Measurements from ENCODE around the gene EIF5A. TPM values are rescaled to one million over a fixed set of nuclear protein-coding genes. Genes with fewer than 3 reads are reported as not detected.

EIF5A gene
- total RNA-seq, 1 donor, result 436 TPM

- H2AFZ ChIP-seq (ENCODE audit: low read length), result peak overlapping the region; percentile 88
- no peak for TF ChIP-seq CTCF (IDR thresholded peaks at IDR 0.05; ENCODE audit: extremely low read depth, low read depth, low read length)
- peaks cover 19% of the 10 kb centered on the region for H3K4me1 ChIP-seq (ENCODE audit: insufficient read depth, low read length)
- H3K9me3 ChIP-seq (ENCODE audit: low read depth, low read length), result no peaks in the 10 kb centered on the region
- H3K4me2 ChIP-seq (ENCODE audit: insufficient read depth, low read length), result peak overlapping the region; percentile 47
- no peaks in the 10 kb centered on the region for H4K20me1 ChIP-seq (ENCODE audit: insufficient read depth, low read length)
- peaks cover 15% of the 10 kb centered on the region for H3K27me3 ChIP-seq (ENCODE audit: insufficient read depth, low read length)
- H3K27ac ChIP-seq (ENCODE audit: low read depth, low read length), result no peak overlapping the region
- peak; percentile 80 for DNase-seq (ENCODE audit: insufficient read length, low spot score, missing footprints)
- H3K4me3 ChIP-seq (ENCODE audit: insufficient read depth, low read length), result peak overlapping the region; percentile 36
- peaks cover 12% of the 10 kb centered on the region for H3K36me3 ChIP-seq (ENCODE audit: insufficient read depth, low read length)
- no peaks in the 10 kb centered on the region for H3K79me2 ChIP-seq (ENCODE audit: insufficient read depth, low read length)
Measured at GRCh38 chr17:7262935-7263800, 44.3 kb upstream of the EIF5A start.

- Histone ChIP-seq H3K4me1 (ENCODE audit: insufficient read depth, low read length) (peaks cover 18% of the 10 kb centered on the region), H3K36me3 (ENCODE audit: insufficient read depth, low read length) (peaks cover 9% of the 10 kb centered on the region), H3K27ac (ENCODE audit: low read depth, low read length) (no peak overlapping the region), H3K27me3 (ENCODE audit: insufficient read depth, low read length) (peaks cover 15% of the 10 kb centered on the region), H3K9me3 (ENCODE audit: low read depth, low read length) (no peaks in the 10 kb centered on the region), H3K79me2 (ENCODE audit: insufficient read depth, low read length) (no peaks in the 10 kb centered on the region), H2AFZ (ENCODE audit: low read length) (peak overlapping the region; percentile 88), H4K20me1 (ENCODE audit: insufficient read depth, low read length) (no peaks in the 10 kb centered on the region), H3K4me3 (ENCODE audit: insufficient read depth, low read length) (no peak overlapping the region), H3K4me2 (ENCODE audit: insufficient read depth, low read length) (no peak overlapping the region)
- no peak for TF ChIP-seq CTCF (IDR thresholded peaks at IDR 0.05; ENCODE audit: extremely low read depth, low read depth, low read length)
- DNase-seq (ENCODE audit: insufficient read length, low spot score, missing footprints), result no peak
Measured at GRCh38 chr17:7263801-7264078, 43.7 kb upstream of the EIF5A start.

- no peak overlapping the region for H3K27ac ChIP-seq (ENCODE audit: low read depth, low read length)
- no peak overlapping the region for H3K4me3 ChIP-seq (ENCODE audit: insufficient read depth, low read length)
- H3K36me3 ChIP-seq (ENCODE audit: insufficient read depth, low read length), result no peaks in the 10 kb centered on the region
- TF ChIP-seq CTCF (IDR thresholded peaks at IDR 0.05; ENCODE audit: extremely low read depth, low read depth, low read length), result no peak
- peaks cover 12% of the 10 kb centered on the region for H3K27me3 ChIP-seq (ENCODE audit: insufficient read depth, low read length)
- DNase-seq (ENCODE audit: insufficient read length, low spot score, missing footprints), result no peak
- peaks cover 12% of the 10 kb centered on the region for H3K4me1 ChIP-seq (ENCODE audit: insufficient read depth, low read length)
- no peaks in the 10 kb centered on the region for H3K9me3 ChIP-seq (ENCODE audit: low read depth, low read length)
- no peaks in the 10 kb centered on the region for H4K20me1 ChIP-seq (ENCODE audit: insufficient read depth, low read length)
- no peaks in the 10 kb centered on the region for H3K79me2 ChIP-seq (ENCODE audit: insufficient read depth, low read length)
- no peak overlapping the region for H2AFZ ChIP-seq (ENCODE audit: low read length)
- no peak overlapping the region for H3K4me2 ChIP-seq (ENCODE audit: insufficient read depth, low read length)
Measured at GRCh38 chr17:7266784-7267183, 40.6 kb upstream of the EIF5A start.

GRCh38 chr17:7279448-7279847, 28.0 kb upstream of the EIF5A start:
- H3K4me3 ChIP-seq (ENCODE audit: insufficient read depth, low read length), result no peak overlapping the region
- no peak for TF ChIP-seq CTCF (IDR thresholded peaks at IDR 0.05; ENCODE audit: extremely low read depth, low read depth, low read length)
- H3K27me3 ChIP-seq (ENCODE audit: insufficient read depth, low read length), result peaks cover 30% of the 10 kb centered on the region
- H3K27ac ChIP-seq (ENCODE audit: low read depth, low read length), result no peak overlapping the region
- H3K79me2 ChIP-seq (ENCODE audit: insufficient read depth, low read length), result no peaks in the 10 kb centered on the region
- no peaks in the 10 kb centered on the region for H4K20me1 ChIP-seq (ENCODE audit: insufficient read depth, low read length)
- H2AFZ ChIP-seq (ENCODE audit: low read length), result no peak overlapping the region
- no peak for DNase-seq (ENCODE audit: insufficient read length, low spot score, missing footprints)
- H3K36me3 ChIP-seq (ENCODE audit: insufficient read depth, low read length), result no peaks in the 10 kb centered on the region
- peaks cover 9% of the 10 kb centered on the region for H3K4me1 ChIP-seq (ENCODE audit: insufficient read depth, low read length)
- H3K4me2 ChIP-seq (ENCODE audit: insufficient read depth, low read length), result no peak overlapping the region
- no peaks in the 10 kb centered on the region for H3K9me3 ChIP-seq (ENCODE audit: low read depth, low read length)
